GM21723 (cell line): ENCODE data around the gene MTMR12.
A peak's percentile ranks its signal among the peaks of the same experiment; 100 is the strongest.
"Not testable (repeated sequence)": the region's sequence is repeated elsewhere in the genome, so short reads cannot be mapped to it uniquely, and the experiment has no call there.

Experiments used
- ATAC-seq: cut with Tn5 transposase; IDR thresholded peaks from one replicate; pipeline ENCODE4 v1.9.1; 2021; ENCODE audit warnings: mild to moderate bottlenecking, moderate library complexity; ENCODE audit not compliant: unreplicated experiment

The MTMR12 gene

DNA sequence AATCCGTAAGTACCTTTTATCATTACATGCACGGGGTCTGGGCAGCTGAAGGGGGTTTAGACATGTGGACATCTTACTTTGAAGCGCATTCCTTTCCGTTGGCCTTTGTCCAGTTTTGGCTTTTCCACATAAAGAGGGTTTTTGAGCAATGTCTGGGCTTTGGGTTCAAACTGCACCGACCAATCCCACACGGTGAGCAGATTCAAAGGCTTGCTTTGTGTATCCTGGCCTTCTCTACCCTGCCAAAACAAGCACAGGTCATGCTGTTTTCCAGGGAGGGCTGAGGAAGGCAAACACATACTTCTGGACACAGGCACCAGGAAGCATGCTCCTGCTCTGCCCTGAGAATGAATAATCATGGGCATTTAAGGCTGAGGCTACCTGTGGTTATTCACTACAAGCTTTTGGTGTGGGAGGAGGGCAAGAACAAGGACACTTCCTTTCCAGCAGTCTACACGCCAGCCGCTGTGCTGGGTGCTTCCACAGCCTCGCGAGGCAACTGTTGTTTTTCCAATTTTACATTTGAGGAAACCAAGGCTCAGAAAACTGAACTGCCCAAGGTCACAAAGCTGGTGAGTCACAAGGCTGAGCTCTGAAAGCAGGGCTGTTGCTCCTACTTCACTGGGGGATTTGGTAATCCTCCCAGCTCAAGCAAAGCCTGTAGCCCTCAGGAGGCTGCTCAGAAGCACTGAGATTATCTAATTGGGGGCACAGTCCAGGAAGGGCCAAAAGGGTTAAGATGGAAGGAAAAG is 78.9 kb downstream of the MTMR12 start:
- no peak for ATAC-seq

- ATAC-seq: no peak
These were observed 79.5 kb downstream of the MTMR12 start for GRCh38 chr5:32233220-32233695.

GRCh38 chr5:32232441-32233219 is 80.1 kb downstream of the MTMR12 start:
- ATAC-seq: peak; percentile 90

- ATAC-seq: peak; percentile 23
These were observed 80.8 kb downstream of the MTMR12 start for GRCh38 chr5:32231929-32232328.

GRCh38 chr5:32231241-32231640 is 81.5 kb downstream of the MTMR12 start:
- no peak for ATAC-seq

- no peak for ATAC-seq
These were observed 82.2 kb downstream of the MTMR12 start for GRCh38 chr5:32230356-32231099.

- no peak for ATAC-seq
These were observed 83.2 kb downstream of the MTMR12 start for GRCh38 chr5:32229586-32229985.

DNA sequence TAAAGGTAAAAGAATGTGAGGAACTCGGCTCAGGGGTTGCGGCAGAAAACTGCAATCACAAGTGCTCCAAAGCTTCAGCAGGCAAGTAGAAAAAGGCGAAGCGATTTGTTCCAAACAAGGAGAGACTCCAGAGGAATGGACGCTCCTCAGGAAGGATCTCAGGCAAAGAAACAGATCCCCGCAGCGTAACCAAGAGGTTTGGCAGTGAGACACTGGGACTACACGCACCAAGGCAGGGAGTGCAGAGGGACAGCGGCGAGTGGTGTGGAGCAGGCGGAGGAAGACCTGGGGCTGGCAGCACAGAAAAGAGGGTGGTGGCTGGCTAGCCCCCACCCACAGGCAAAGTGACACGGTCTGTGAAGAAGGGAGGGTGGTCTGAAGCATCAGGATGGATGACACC is 83.9 kb downstream of the MTMR12 start:
- no peak for ATAC-seq

- no peak for ATAC-seq
These were observed 87.3 kb downstream of the MTMR12 start for GRCh38 chr5:32225445-32225844.

DNA sequence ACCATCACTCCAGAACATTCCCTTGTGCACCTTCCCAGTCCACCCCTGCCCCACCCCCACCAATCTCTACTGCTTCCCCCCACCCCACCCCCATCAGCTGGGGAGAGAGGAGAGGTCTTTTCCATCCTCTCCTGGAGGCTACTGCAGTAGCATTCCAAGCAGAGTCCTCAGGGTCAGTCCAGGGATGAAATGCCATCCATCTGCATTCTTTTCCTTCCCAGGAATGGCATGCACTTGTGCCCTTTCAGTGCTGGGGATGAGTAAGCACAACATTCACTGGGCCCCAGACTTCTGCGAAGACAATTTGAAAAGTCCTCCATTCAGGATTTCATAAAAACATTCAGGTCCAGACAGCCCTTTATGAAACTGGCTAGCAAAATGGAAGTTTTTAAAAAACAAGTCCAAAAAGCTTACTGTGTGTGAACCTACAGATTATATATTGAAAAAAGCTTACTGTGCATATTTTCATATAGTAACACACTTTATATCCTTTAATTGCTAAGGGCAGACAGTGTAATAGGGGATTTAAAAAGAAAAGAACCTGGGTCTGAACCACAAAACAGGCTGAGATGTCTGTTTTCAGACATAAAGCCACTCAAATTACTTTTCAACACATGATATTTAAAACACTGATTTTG is 88.6 kb downstream of the MTMR12 start:
- ATAC-seq: no peak

- no peak for ATAC-seq
These were observed 89.8 kb downstream of the MTMR12 start for GRCh38 chr5:32222723-32223470.

DNA sequence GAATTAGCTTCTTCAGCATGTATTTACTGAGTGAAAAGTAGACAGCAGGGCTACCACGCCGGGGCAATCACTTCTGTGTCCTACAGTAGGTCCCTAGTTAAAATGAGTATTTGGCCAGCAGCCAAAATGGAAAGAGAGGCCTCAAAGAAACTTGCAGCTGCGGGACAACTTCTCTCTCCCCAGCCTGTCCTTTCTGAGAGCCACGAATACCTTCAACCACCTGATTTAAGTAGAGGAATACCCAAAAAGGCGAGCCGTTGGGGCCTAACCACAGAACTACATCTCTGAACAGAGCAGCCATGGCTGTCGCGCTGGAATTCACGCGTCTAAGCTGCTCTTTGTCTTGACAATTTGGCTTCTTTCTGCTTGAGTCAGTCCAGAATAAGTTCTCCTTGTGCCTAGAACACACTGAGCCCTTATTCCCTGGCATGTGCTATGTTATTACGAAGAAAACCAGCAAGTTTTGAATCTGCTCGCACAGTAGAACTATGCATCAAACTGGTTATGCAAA is 94.8 kb downstream of the MTMR12 start:
- ATAC-seq: peak; percentile 69

- ATAC-seq: not testable (repeated sequence)
These were observed 98.4 kb downstream of the MTMR12 start for GRCh38 chr5:32214344-32214743.

- no peak for ATAC-seq
These were observed 102.6 kb downstream of the MTMR12 start for GRCh38 chr5:32210151-32210550.

GRCh38 chr5:32208837-32209236 is 103.9 kb downstream of the MTMR12 start:
- not testable (repeated sequence) for ATAC-seq

- ATAC-seq: no peak
These were observed 105.4 kb downstream of the MTMR12 start for GRCh38 chr5:32207355-32207634.

- ATAC-seq: no peak
These were observed 106.0 kb downstream of the MTMR12 start for GRCh38 chr5:32206509-32207354.

DNA sequence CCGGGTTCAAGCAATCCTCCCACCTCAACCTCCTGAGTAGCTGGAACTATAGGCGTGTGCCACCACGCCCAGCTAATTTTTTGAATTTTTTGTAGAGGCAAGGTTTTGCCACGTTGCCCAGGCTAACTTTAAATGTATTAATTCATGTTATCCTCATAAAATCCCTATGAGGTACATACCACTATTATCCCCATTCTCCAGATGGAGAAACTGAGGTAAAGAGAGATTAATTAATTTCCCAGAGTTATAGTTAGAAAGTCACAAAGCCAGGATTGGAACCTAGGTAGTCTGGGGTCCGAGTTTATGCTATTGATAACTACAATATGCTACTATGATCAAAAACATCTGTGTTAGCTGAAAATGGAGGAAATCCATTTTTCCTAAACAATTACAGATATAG is 106.7 kb downstream of the MTMR12 start:
- ATAC-seq: no peak

GRCh38 chr5:32202394-32202793 is 110.3 kb downstream of the MTMR12 start:
- no peak for ATAC-seq
